GM12864 (cell line): ENCODE measurements around the gene PFDN5.

Experiments
- DNase-seq: peaks from one replicate; pipeline ENCODE4 v3.0.0-alpha.2; 2011; ENCODE audit warnings: low read depth
- H3K4me3 ChIP-seq: 2 replicates; pipeline ENCODE4 v1.5.1; 2011; ENCODE audit warnings: mild to moderate bottlenecking, low read depth, low read length, control low read depth
- TF ChIP-seq, protein P1 (sequence below): IDR thresholded peaks from 2 replicates; pipeline ENCODE4 v1.5.1; 2011; ENCODE audit warnings: low read depth, mild to moderate bottlenecking, moderate library complexity, low read length, control low read depth, inconsistent platforms; ENCODE audit errors: missing control alignments

PFDN5 gene

DNA sequence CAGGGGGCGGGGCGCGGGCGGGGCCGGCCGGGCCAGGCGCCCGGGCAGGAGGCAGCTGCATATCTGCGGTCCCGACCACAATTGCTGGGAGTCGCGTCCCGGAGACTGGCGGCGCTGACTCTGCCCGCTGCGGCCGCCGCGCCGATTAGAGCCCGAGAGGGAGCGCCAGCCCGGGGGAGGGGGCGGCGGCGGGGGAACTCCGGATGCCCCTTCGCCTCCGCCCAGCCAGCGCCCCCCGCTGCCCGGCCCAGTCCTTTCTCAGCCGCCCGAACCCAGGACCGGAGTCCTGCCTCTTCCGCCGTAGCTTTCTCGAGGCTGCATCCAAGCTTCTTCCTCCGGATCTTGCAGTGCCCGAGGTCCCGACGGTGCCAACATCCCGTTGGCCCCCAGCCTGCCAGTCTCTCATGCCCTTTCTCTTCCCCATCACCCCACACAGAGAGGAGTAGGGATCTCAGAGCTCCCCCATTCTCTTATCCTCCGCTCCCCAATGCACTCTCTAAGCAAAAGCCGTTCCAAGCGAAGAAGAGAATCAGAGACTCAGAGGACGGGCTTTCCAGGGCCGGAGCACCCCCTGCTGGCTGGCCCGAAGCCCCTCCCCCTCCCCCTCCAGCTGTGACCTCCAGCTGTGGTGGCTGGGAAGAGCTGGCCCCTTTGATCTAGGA, 49.6 kb downstream of the PFDN5 start:
- no peak for DNase-seq
- H3K4me3 ChIP-seq = peak overlapping the region; percentile 60
- TF ChIP-seq, protein P1, sequence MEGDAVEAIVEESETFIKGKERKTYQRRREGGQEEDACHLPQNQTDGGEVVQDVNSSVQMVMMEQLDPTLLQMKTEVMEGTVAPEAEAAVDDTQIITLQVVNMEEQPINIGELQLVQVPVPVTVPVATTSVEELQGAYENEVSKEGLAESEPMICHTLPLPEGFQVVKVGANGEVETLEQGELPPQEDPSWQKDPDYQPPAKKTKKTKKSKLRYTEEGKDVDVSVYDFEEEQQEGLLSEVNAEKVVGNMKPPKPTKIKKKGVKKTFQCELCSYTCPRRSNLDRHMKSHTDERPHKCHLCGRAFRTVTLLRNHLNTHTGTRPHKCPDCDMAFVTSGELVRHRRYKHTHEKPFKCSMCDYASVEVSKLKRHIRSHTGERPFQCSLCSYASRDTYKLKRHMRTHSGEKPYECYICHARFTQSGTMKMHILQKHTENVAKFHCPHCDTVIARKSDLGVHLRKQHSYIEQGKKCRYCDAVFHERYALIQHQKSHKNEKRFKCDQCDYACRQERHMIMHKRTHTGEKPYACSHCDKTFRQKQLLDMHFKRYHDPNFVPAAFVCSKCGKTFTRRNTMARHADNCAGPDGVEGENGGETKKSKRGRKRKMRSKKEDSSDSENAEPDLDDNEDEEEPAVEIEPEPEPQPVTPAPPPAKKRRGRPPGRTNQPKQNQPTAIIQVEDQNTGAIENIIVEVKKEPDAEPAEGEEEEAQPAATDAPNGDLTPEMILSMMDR = peak; percentile 77

DNA sequence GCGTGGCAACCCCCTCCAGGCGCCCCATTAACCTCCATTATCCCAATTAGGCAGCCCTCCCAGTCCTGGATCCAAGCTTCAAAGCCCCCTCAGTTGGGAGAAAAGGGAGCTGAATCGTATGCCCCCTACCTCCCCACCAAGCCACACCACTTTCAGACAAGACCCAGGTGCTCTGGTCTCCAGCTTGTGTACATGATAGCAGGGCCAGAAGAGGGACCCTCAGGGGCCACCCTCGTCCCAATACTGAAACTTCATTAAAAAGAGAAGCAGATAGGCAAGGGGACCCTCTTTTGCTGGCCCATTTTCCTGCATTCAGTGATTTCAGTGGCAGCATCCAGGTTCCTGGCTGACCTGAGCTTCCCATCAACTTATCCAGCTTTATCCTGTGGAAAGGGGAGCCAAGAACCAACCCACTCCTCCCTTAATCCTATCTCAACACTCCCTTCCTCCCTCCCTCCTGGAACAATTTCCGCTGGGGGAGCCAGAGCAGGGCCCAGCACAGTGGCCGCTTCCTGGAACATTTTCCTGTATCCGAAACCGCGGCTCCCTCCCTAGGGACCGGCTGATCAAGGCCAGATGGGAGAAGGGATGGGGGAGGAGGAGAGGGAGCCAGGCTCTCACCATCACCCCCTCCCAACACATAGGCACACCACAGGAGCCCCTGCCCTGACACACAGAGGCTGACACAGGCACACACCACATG, 50.3 kb downstream of the PFDN5 start:
- H3K4me3 ChIP-seq = peak overlapping the region; percentile 60; the same call in 1 of the 2 replicates
- TF ChIP-seq, protein P1 = no peak
- no peak for DNase-seq

DNA sequence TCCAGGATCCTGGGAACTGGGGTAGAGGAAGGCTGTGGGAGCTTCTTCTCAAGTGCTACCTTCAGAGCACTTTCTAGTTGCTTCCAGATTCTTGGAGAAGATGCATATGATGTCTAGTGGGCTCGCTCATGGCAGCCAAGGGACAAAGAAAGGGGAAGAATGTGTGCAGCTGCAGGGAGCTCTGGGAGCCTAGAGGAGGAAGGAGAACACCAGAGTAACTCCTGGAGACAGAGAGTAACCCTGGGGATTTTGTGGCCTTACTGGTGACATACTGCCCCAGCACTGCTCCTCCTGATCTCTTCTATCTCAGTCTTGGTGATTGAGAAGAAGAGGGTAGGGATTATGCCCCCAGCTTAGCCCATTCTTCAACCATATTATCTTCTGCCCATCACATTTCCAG, 51.1 kb downstream of the PFDN5 start:
- TF ChIP-seq, protein P1 = no peak
- no peak for DNase-seq
- no peak overlapping the region for H3K4me3 ChIP-seq

DNA sequence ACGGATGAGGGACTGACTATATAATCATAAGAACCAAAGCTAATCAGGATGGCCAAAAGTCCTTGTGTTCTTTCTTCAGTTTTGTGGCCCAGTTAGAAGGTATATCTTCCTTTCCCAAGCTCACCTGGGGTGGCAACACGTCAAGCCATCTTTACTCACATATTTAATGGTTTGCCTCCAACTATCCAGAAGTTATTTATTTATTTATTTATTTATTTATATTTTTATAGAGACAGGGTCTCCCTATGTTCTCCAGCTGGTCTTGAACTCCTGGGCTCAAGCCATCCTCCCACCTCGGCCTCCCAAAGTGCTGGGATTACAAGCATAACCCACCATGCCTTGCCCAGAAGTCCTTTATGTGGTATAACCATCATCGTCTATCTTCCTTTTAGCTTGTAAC, 52.6 kb downstream of the PFDN5 start:
- H3K4me3 ChIP-seq = no peak overlapping the region
- TF ChIP-seq, protein P1 = no peak
- no peak for DNase-seq
